Mesendoderm (in vitro differentiated cells): ENCODE measurements around the gene KCTD19.
"Not testable (repeated sequence)": the region's sequence is repeated elsewhere in the genome, so short reads cannot be mapped to it uniquely, and the experiment has no call there.

Source experiments
- DNase-seq: peaks from one replicate; pipeline ENCODE4 v3.0.0; 2013
- H2AK5ac ChIP-seq: 2 replicates; pipeline ENCODE4 v1.6.1; 2013; ENCODE audit warnings: low read length, inconsistent platforms
- H2BK120ac ChIP-seq: 2 replicates; pipeline ENCODE4 v1.6.1; 2013; ENCODE audit warnings: low read depth, mild to moderate bottlenecking, low read length, moderate library complexity, mixed read lengths
- H2BK15ac ChIP-seq: replicated peaks from 2 replicates; pipeline ENCODE4 v1.6.1; 2013; ENCODE audit warnings: low read depth, mild to moderate bottlenecking, moderate library complexity
- H2BK5ac ChIP-seq: 2 replicates; pipeline ENCODE4 v1.6.1; 2013; ENCODE audit warnings: low read length, inconsistent platforms
- H3K18ac ChIP-seq: 2 replicates; pipeline ENCODE4 v1.6.1; 2013; ENCODE audit warnings: mild to moderate bottlenecking, low read length, mixed read lengths
- H3K23ac ChIP-seq: one replicate; pipeline ENCODE4 v1.6.1; 2013; ENCODE audit warnings: low read length
- H3K27ac ChIP-seq: 2 replicates; pipeline ENCODE4 v1.5.1; 2013; ENCODE audit warnings: low read depth, mild to moderate bottlenecking, inconsistent platforms, low read length, moderate library complexity
- H3K27me3 ChIP-seq: 2 replicates; pipeline ENCODE4 v1.6.1; 2013; ENCODE audit warnings: low read length, control low read depth, mild to moderate bottlenecking, inconsistent platforms; ENCODE audit not compliant: insufficient read depth, poor library complexity
- H3K36me3 ChIP-seq: 2 replicates; pipeline ENCODE4 v1.6.1; 2013; ENCODE audit warnings: low read length, inconsistent platforms; ENCODE audit not compliant: control insufficient read depth, insufficient read depth
- H3K4ac ChIP-seq: one replicate; pipeline ENCODE4 v1.6.1; 2013; ENCODE audit warnings: low read depth, mild to moderate bottlenecking, low read length, moderate library complexity
- H3K4me1 ChIP-seq: 2 replicates; pipeline ENCODE4 v1.6.1; 2013; ENCODE audit warnings: low read depth, low read length, inconsistent platforms; ENCODE audit not compliant: control insufficient read depth
- H3K4me2 ChIP-seq: 2 replicates; pipeline ENCODE4 v1.6.1; 2013; ENCODE audit warnings: low read length
- H3K4me3 ChIP-seq: 2 replicates; pipeline ENCODE4 v1.5.1; 2013; ENCODE audit warnings: mild to moderate bottlenecking, low read length
- H3K56ac ChIP-seq: one replicate; pipeline ENCODE4 v1.6.1; 2013; ENCODE audit warnings: low read length
- H3K79me1 ChIP-seq: 2 replicates; pipeline ENCODE4 v1.6.1; 2013; ENCODE audit warnings: low read length, inconsistent platforms
- H3K79me2 ChIP-seq: 2 replicates; pipeline ENCODE4 v1.6.1; 2013; ENCODE audit warnings: mild to moderate bottlenecking, low read length; ENCODE audit not compliant: control insufficient read depth, insufficient read depth
- H3K9ac ChIP-seq: 2 replicates; pipeline ENCODE4 v1.6.1; 2013; ENCODE audit warnings: low read length, inconsistent platforms
- H4K5ac ChIP-seq: one replicate; pipeline ENCODE4 v1.6.1; 2013; ENCODE audit warnings: low read length
- H4K8ac ChIP-seq: one replicate; pipeline ENCODE4 v1.6.1; 2013; ENCODE audit warnings: low read depth, mild to moderate bottlenecking, control low read depth, low read length, moderate library complexity
- WGBS: extraction: QIAGEN DNeasy Blood & Tissue Kit; methylation state at CpG from one replicate; pipeline ENCODE4 v1.1.7; 2013; ENCODE audit warnings: low lambda C conversion rate, missing lambda C conversion rate; ENCODE audit not compliant: insufficient coverage; ENCODE audit errors: extremely low coverage; 5-methylcytosine and 5-hydroxymethylcytosine counted together

KCTD19 gene

GRCh38 chr16:67361038-67361437 is 34.5 kb upstream of the KCTD19 start:
- no peak overlapping the region for H2BK15ac ChIP-seq
- no peak overlapping the region for H3K27ac ChIP-seq
- H3K36me3 ChIP-seq: no peaks in the 10 kb centered on the region
- H3K23ac ChIP-seq: no peak overlapping the region
- no peak overlapping the region for H3K4me2 ChIP-seq
- H2AK5ac ChIP-seq: no peak overlapping the region
- H3K79me1 ChIP-seq: no peaks in the 10 kb centered on the region
- no peak overlapping the region for H3K18ac ChIP-seq
- H3K9ac ChIP-seq: no peak overlapping the region
- H4K5ac ChIP-seq: no peak overlapping the region
- no peak overlapping the region for H4K8ac ChIP-seq
- no peak overlapping the region for H3K4ac ChIP-seq
- no peak for DNase-seq
- no peak overlapping the region for H3K4me3 ChIP-seq
- no peak overlapping the region for H3K56ac ChIP-seq
- H3K4me1 ChIP-seq: peaks cover 2% of the 10 kb centered on the region
- WGBS: no CpG with 5 or more reads among the region's 3 CpGs
- H2BK120ac ChIP-seq: no peak overlapping the region
- no peak overlapping the region for H2BK5ac ChIP-seq
- H3K79me2 ChIP-seq: no peaks in the 10 kb centered on the region
- H3K27me3 ChIP-seq: peaks cover 2% of the 10 kb centered on the region

GRCh38 chr16:67359540-67360269 is 33.2 kb upstream of the KCTD19 start:
- not testable (repeated sequence) for H3K27me3 ChIP-seq, H3K79me1 ChIP-seq
- WGBS: no CpG with 5 or more reads among the region's 8 CpGs

GRCh38 chr16:67357561-67357960 is 31.0 kb upstream of the KCTD19 start:
- WGBS: no CpG with 5 or more reads among the region's 4 CpGs
- no peak for DNase-seq
- H4K5ac ChIP-seq: no peak overlapping the region
- H2BK5ac ChIP-seq: no peak overlapping the region
- H2AK5ac ChIP-seq: no peak overlapping the region
- H3K27ac ChIP-seq: no peak overlapping the region
- H2BK15ac ChIP-seq: no peak overlapping the region
- peaks cover 2% of the 10 kb centered on the region for H3K4me1 ChIP-seq
- H2BK120ac ChIP-seq: no peak overlapping the region
- no peak overlapping the region for H3K4me2 ChIP-seq
- no peaks in the 10 kb centered on the region for H3K36me3 ChIP-seq
- H3K27me3 ChIP-seq: no peaks in the 10 kb centered on the region
- no peaks in the 10 kb centered on the region for H3K79me2 ChIP-seq
- H3K9ac ChIP-seq: no peak overlapping the region
- H3K4me3 ChIP-seq: no peak overlapping the region
- H3K18ac ChIP-seq: no peak overlapping the region
- H3K4ac ChIP-seq: no peak overlapping the region
- H4K8ac ChIP-seq: no peak overlapping the region
- H3K79me1 ChIP-seq: no peaks in the 10 kb centered on the region
- no peak overlapping the region for H3K23ac ChIP-seq
- no peak overlapping the region for H3K56ac ChIP-seq

More at GRCh38 chr16:67359540-67360269, 33.2 kb upstream of the KCTD19 start:
- not testable (repeated sequence) for H2BK120ac ChIP-seq, H3K4ac ChIP-seq, H4K8ac ChIP-seq, H2BK15ac ChIP-seq, H3K23ac ChIP-seq, DNase-seq, H3K4me1 ChIP-seq, H3K27ac ChIP-seq, H3K56ac ChIP-seq, H3K18ac ChIP-seq, H2BK5ac ChIP-seq, H3K4me2 ChIP-seq, H3K4me3 ChIP-seq, H4K5ac ChIP-seq, H3K79me2 ChIP-seq, H2AK5ac ChIP-seq, H3K36me3 ChIP-seq, H3K9ac ChIP-seq

GRCh38 chr16:67356396-67356795 is 29.9 kb upstream of the KCTD19 start:
- Histone ChIP-seq H3K27ac (no peak overlapping the region), H3K79me1 (no peaks in the 10 kb centered on the region), H3K36me3 (no peaks in the 10 kb centered on the region), H3K4me1 (peaks cover 2% of the 10 kb centered on the region), H3K79me2 (no peaks in the 10 kb centered on the region), H3K4me2 (no peak overlapping the region), H3K9ac (no peak overlapping the region), H3K4ac (no peak overlapping the region), H4K8ac (no peak overlapping the region), H2AK5ac (no peak overlapping the region), H3K56ac (no peak overlapping the region), H3K23ac (no peak overlapping the region), H3K27me3 (no peaks in the 10 kb centered on the region), H3K18ac (no peak overlapping the region), H2BK120ac (no peak overlapping the region), H2BK5ac (no peak overlapping the region), H4K5ac (no peak overlapping the region), H3K4me3 (no peak overlapping the region), H2BK15ac (no peak overlapping the region)
- no CpG with 5 or more reads among the region's 3 CpGs for WGBS
- no peak for DNase-seq

- not testable (repeated sequence) for H2BK5ac ChIP-seq, H3K23ac ChIP-seq, H3K56ac ChIP-seq, H3K9ac ChIP-seq, H2BK15ac ChIP-seq, H3K79me2 ChIP-seq, DNase-seq, H3K4me2 ChIP-seq, H3K4ac ChIP-seq, H3K27ac ChIP-seq, H3K18ac ChIP-seq, H2AK5ac ChIP-seq, H3K79me1 ChIP-seq, H4K8ac ChIP-seq, H2BK120ac ChIP-seq, H3K27me3 ChIP-seq, H4K5ac ChIP-seq, H3K4me3 ChIP-seq, H3K4me1 ChIP-seq, H3K36me3 ChIP-seq
- no CpG with 5 or more reads among the region's 3 CpGs for WGBS
Measured at GRCh38 chr16:67352463-67352862, 25.9 kb upstream of the KCTD19 start.

- H2BK15ac ChIP-seq: no peak overlapping the region
- WGBS: no CpG with 5 or more reads among the region's 1 CpG
- H3K4me1 ChIP-seq: no peaks in the 10 kb centered on the region
- no peak overlapping the region for H2BK5ac ChIP-seq
- H2BK120ac ChIP-seq: no peak overlapping the region
- no peak for DNase-seq
- H3K4me3 ChIP-seq: no peak overlapping the region
- no peak overlapping the region for H3K4me2 ChIP-seq
- no peak overlapping the region for H4K8ac ChIP-seq
- H3K4ac ChIP-seq: no peak overlapping the region
- no peaks in the 10 kb centered on the region for H3K79me2 ChIP-seq
- no peaks in the 10 kb centered on the region for H3K36me3 ChIP-seq
- H3K27me3 ChIP-seq: no peaks in the 10 kb centered on the region
- no peak overlapping the region for H4K5ac ChIP-seq
- no peak overlapping the region for H3K9ac ChIP-seq
- no peak overlapping the region for H3K18ac ChIP-seq
- no peaks in the 10 kb centered on the region for H3K79me1 ChIP-seq
- no peak overlapping the region for H3K56ac ChIP-seq
- no peak overlapping the region for H3K23ac ChIP-seq
- no peak overlapping the region for H2AK5ac ChIP-seq
- no peak overlapping the region for H3K27ac ChIP-seq
Measured at GRCh38 chr16:67350324-67350723, 23.8 kb upstream of the KCTD19 start.
